ENCODE measurements around the gene COX20. TPM values are rescaled to one million over a fixed set of nuclear protein-coding genes. Genes with fewer than 3 reads are reported as not detected.
A peak's percentile ranks its signal among the peaks of the same experiment; 100 is the strongest.
"Not testable (repeated sequence)": the region's sequence is repeated elsewhere in the genome, so short reads cannot be mapped to it uniquely, and the experiment has no call there.

Gene COX20
- total and polyA plus RNA-seq, 3 donors from 2014 or later, result 41.6 to 60.6 (median 52.3) TPM

DNA sequence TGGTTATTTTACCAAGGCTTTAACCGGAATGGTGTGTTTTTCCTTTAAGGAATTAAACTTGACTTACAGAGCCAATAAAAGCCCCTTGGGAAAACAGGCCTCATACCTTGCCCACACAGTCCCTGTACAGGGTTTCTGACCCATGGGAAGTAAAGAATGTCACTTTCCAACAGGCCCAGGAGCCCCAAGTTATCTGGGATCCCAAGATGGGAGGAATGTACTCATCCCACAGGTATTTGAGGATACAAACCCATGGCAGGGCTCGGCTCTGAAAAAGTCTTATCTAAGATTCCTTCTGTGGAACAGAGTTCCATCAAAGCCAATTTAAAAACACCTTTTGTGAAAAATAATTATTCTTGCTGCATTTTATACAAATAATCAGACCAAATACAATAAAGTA, 15.3 kb upstream of the COX20 start:
- H3K4me1 ChIP-seq, result no peaks in the 10 kb centered on the region
- no peaks in the 10 kb centered on the region for H3K27me3 ChIP-seq
- H3K9me3 ChIP-seq, result no peaks in the 10 kb centered on the region
- H3K4me3 ChIP-seq, result no peak overlapping the region
- H3K27ac ChIP-seq, result no peak overlapping the region
- no peak for DNase-seq
- WGBS, 2 donors, result 58 to 71% methylated on average over 2 of the region's 2 CpGs
- no peaks in the 10 kb centered on the region for H3K36me3 ChIP-seq (ENCODE audit: low read depth, missing control alignments)
- intact Hi-C loops (cut with DNase I; ENCODE audit: low total_unique reads), result no loop called here
- TF ChIP-seq POLR2A (IDR thresholded peaks at IDR 0.05), result no peak
- TF ChIP-seq, protein P1, sequence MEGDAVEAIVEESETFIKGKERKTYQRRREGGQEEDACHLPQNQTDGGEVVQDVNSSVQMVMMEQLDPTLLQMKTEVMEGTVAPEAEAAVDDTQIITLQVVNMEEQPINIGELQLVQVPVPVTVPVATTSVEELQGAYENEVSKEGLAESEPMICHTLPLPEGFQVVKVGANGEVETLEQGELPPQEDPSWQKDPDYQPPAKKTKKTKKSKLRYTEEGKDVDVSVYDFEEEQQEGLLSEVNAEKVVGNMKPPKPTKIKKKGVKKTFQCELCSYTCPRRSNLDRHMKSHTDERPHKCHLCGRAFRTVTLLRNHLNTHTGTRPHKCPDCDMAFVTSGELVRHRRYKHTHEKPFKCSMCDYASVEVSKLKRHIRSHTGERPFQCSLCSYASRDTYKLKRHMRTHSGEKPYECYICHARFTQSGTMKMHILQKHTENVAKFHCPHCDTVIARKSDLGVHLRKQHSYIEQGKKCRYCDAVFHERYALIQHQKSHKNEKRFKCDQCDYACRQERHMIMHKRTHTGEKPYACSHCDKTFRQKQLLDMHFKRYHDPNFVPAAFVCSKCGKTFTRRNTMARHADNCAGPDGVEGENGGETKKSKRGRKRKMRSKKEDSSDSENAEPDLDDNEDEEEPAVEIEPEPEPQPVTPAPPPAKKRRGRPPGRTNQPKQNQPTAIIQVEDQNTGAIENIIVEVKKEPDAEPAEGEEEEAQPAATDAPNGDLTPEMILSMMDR (IDR thresholded peaks at IDR 0.05), result no peak

DNA sequence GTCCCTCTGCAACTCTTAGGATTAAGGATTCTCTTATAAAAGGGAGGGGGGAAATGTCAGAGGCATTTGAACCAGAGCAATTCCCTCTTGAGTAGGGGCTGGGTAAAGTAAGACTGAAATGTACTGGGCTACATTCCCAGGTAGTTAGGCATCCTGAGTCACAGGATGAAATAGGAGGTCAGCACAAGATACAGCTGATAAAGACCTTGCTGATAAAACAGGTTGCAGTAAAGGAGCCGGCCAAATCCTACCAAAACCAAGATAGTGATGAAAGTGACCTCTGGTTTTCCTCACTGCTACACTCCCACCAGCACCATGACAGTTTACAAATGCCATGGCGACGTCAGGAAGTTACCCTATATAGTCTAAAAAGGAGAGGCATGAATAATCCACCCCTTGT, 14.3 kb upstream of the COX20 start:
- H3K27ac ChIP-seq, result no peak overlapping the region
- H3K4me3 ChIP-seq, result no peak overlapping the region
- intact Hi-C loops (cut with DNase I; ENCODE audit: low total_unique reads), result no loop called here
- H3K27me3 ChIP-seq, result no peaks in the 10 kb centered on the region
- H3K9me3 ChIP-seq, result no peaks in the 10 kb centered on the region
- H3K4me1 ChIP-seq, result no peaks in the 10 kb centered on the region
- H3K36me3 ChIP-seq (ENCODE audit: low read depth, missing control alignments), result no peaks in the 10 kb centered on the region
- 67 to 85% methylated on average over 3 of the region's 3 CpGs for WGBS, 2 donors
- no peak for DNase-seq
- TF ChIP-seq POLR2A (IDR thresholded peaks at IDR 0.05), result no peak

DNA sequence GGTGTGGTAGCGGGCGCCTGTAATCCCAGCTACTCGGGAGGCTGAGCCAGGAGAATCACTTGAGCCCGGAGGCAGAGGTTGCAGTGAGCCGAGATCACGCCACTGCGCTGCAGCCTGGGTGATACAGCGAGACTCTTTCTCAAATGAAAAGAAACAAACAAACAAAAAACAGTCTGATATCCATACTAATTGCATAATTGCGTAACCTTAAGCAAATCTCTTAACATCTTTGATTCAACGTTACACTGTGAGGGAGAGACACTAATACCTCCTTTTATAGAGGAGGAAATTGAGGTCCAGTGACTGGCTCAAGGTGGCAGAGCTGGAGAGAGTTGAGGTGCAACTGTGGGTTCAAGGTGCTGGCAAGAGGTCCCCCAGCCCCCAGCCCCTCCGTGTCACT, 12.6 kb upstream of the COX20 start:
- H3K36me3 ChIP-seq (ENCODE audit: low read depth, missing control alignments), result no peaks in the 10 kb centered on the region
- 84 to 91% methylated on average over 11 of the region's 11 CpGs for WGBS, 2 donors
- H3K9me3 ChIP-seq, result no peaks in the 10 kb centered on the region
- H3K4me1 ChIP-seq, result no peaks in the 10 kb centered on the region
- H3K4me3 ChIP-seq, result no peak overlapping the region
- intact Hi-C loops (cut with DNase I; ENCODE audit: low total_unique reads), result no loop called here
- TF ChIP-seq POLR2A (IDR thresholded peaks at IDR 0.05), result no peak
- TF ChIP-seq, protein P1 (IDR thresholded peaks at IDR 0.05), result no peak
- H3K27me3 ChIP-seq, result no peaks in the 10 kb centered on the region
- no peak for DNase-seq
- H3K27ac ChIP-seq, result no peak overlapping the region

DNA sequence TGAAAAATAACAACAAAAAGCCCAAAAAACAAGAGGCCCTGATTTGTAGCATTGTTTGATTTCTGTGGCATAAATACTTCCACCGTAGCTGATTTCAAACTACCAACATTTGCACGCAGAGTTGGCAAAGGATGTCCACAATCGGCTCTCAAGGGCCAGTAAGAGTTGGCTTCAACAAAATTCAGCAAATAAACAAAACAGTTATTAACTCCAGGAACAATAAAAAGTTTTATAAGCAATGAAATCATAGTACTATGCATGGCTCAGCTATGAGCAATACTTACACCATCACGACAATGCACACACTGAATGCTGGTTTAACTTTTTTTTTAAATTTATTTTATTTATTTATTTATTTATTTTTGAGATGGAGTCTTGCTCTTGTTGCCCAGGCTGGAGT, 8.7 kb upstream of the COX20 start:
- no peak for DNase-seq
- H3K27ac ChIP-seq, result no peak overlapping the region
- TF ChIP-seq, protein P1 (IDR thresholded peaks at IDR 0.05), result no peak
- H3K4me3 ChIP-seq, result no peak overlapping the region
- WGBS, 2 donors, result 86 to 88% methylated on average over 4 of the region's 4 CpGs
- H3K36me3 ChIP-seq (ENCODE audit: low read depth, missing control alignments), result no peaks in the 10 kb centered on the region
- H3K4me1 ChIP-seq, result no peaks in the 10 kb centered on the region
- no peaks in the 10 kb centered on the region for H3K9me3 ChIP-seq
- no peaks in the 10 kb centered on the region for H3K27me3 ChIP-seq
- intact Hi-C loops (cut with DNase I; ENCODE audit: low total_unique reads), result no loop called here

DNA sequence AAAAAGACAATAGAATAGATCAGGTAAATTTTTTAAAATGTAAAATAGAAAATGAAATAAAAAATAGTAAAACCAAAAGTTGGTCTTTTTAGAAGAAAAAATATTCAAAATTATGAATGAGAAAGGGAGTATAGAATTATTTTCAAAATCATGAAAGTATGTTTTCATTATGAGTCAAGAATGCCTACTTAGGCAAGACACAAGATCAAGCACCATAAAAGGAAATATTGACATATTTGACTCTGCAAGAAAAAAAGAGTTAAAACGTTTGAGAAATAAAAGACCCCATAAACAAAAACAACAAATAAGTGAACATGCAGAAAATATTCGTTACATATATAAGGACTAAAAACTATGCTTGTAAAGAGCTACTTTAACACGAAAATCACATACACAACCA, 4.8 kb upstream of the COX20 start:
- no peak for TF ChIP-seq POLR2A (IDR thresholded peaks at IDR 0.05)
- TF ChIP-seq, protein P1 (IDR thresholded peaks at IDR 0.05), result no peak
- Histone ChIP-seq H3K27me3 (no peaks in the 10 kb centered on the region), H3K4me1 (no peaks in the 10 kb centered on the region), H3K27ac (no peak overlapping the region), H3K36me3 (ENCODE audit: low read depth, missing control alignments) (no peaks in the 10 kb centered on the region), H3K4me3 (no peak overlapping the region), H3K9me3 (no peaks in the 10 kb centered on the region)
- intact Hi-C loops (cut with DNase I; ENCODE audit: low total_unique reads), result no loop called here
- DNase-seq, result no peak
- WGBS, 2 donors, result 68 to 71% methylated on average over 3 of the region's 3 CpGs

DNA sequence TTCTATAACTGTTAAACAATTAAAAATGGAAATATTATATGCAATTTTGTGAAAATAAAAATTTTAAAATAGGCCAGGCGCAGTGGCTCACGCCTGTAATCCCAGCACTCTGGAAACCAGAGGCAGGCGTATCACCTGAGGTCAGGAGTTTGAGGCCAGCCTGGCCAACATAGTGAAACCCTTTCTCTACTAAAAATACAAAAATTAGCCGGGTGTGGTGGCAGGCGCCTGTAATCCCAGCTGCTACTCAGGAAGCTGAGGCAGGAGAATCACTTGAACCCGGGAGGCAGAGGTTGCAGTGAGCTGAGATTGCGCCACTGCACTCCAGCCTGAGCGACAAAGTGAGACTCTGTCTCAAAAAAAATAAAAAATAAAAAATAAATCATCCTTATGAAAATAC, 2.2 kb upstream of the COX20 start:
- Histone ChIP-seq H3K4me3 (peak overlapping the region; percentile 84 to 91), H3K27ac (peak overlapping the region; percentile 98 to 99)
- 26 to 36% methylated on average over 8 of the region's 8 CpGs for WGBS, 2 donors
- intact Hi-C loops (cut with DNase I; ENCODE audit: low total_unique reads); H3K4me1 ChIP-seq; H3K27me3 ChIP-seq; DNase-seq; H3K36me3 ChIP-seq (ENCODE audit: low read depth, missing control alignments); H3K9me3 ChIP-seq: not testable (repeated sequence)
